ENCODE results near the gene ARID3C. TPM values are rescaled to one million over a fixed set of nuclear protein-coding genes. Genes with fewer than 3 reads are reported as not detected.

Gene ARID3C
- total and polyA plus RNA-seq, 2 experiments from 2014 or later: 0.21 to 0.27 TPM

GRCh38 chr9:34575241-34575640 lies 53.6 kb downstream of the ARID3C start:
- no peaks in the 10 kb centered on the region for H3K36me3 ChIP-seq (replicated peaks; ENCODE audit: insufficient read depth, low read depth)
- no peak for TF ChIP-seq EZH2phosphoT487 (IDR thresholded peaks at IDR 0.05; ENCODE audit: low read depth, severe bottlenecking, unreplicated experiment)
- no peak for TF ChIP-seq CTCF (IDR thresholded peaks at IDR 0.05; ENCODE audit: poor library complexity)
- no peak for TF ChIP-seq EZH2 (IDR thresholded peaks at IDR 0.05; ENCODE audit: borderline replicate concordance)
- no peak overlapping the region for H2AFZ ChIP-seq
- no peaks in the 10 kb centered on the region for H3K9me2 ChIP-seq (replicated peaks; ENCODE audit: insufficient read depth)
- DNase-seq (ENCODE audit: low spot score): no peak
- H3K27ac ChIP-seq: no peak overlapping the region
- no peaks in the 10 kb centered on the region for H4K20me1 ChIP-seq (ENCODE audit: insufficient read depth, poor library complexity, severe bottlenecking)
- H3K9me3 ChIP-seq (ENCODE audit: low read depth): no peaks in the 10 kb centered on the region
- H3K4me2 ChIP-seq: no peak overlapping the region
- H3K79me2 ChIP-seq: no peaks in the 10 kb centered on the region
- H3K4me1 ChIP-seq (ENCODE audit: insufficient read depth): peaks cover 35% of the 10 kb centered on the region
- H3K27me3 ChIP-seq: peaks cover 45% of the 10 kb centered on the region
- H3K4me3 ChIP-seq: no peak overlapping the region
- 53% methylated on average over 8 of the region's 8 CpGs for WGBS (ENCODE audit: low lambda C conversion rate, missing lambda C conversion rate)

DNA sequence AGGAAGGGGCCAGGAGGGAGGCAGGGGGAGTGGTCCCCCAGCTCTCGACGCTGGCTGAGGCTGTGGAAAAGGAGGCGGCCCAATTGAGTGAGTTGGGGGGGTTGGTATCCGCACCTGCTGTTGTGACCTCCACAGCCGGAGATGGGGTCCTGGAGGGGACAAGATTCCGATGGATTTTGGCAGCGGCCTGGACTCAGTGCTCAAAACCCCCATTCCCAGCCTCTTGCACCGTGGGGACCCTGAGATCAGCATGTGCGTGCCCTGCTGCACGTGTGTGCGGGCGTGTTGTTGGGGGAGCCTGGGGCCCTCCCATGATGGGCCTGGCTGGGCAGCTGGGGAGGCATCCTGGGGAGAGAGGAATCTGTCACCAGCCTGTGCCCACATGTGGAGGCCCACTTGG lies 54.3 kb downstream of the ARID3C start:
- peaks cover 32% of the 10 kb centered on the region for H3K4me1 ChIP-seq (ENCODE audit: insufficient read depth)
- H3K9me3 ChIP-seq (ENCODE audit: low read depth): no peaks in the 10 kb centered on the region
- no peak overlapping the region for H3K27ac ChIP-seq
- no peak overlapping the region for H2AFZ ChIP-seq
- H3K4me3 ChIP-seq: no peak overlapping the region
- no peak overlapping the region for H3K4me2 ChIP-seq
- H3K36me3 ChIP-seq (replicated peaks; ENCODE audit: insufficient read depth, low read depth): no peaks in the 10 kb centered on the region
- no peak for DNase-seq (ENCODE audit: low spot score)
- no peaks in the 10 kb centered on the region for H3K9me2 ChIP-seq (replicated peaks; ENCODE audit: insufficient read depth)
- H3K27me3 ChIP-seq: peaks cover 39% of the 10 kb centered on the region
- TF ChIP-seq EZH2 (IDR thresholded peaks at IDR 0.05; ENCODE audit: borderline replicate concordance) (no peak), EZH2phosphoT487 (IDR thresholded peaks at IDR 0.05; ENCODE audit: low read depth, severe bottlenecking, unreplicated experiment) (no peak), CTCF (IDR thresholded peaks at IDR 0.05; ENCODE audit: poor library complexity) (no peak)
- 94% methylated on average over 12 of the region's 12 CpGs for WGBS (ENCODE audit: low lambda C conversion rate, missing lambda C conversion rate)
- no peaks in the 10 kb centered on the region for H4K20me1 ChIP-seq (ENCODE audit: insufficient read depth, poor library complexity, severe bottlenecking)
- H3K79me2 ChIP-seq: no peaks in the 10 kb centered on the region

DNA sequence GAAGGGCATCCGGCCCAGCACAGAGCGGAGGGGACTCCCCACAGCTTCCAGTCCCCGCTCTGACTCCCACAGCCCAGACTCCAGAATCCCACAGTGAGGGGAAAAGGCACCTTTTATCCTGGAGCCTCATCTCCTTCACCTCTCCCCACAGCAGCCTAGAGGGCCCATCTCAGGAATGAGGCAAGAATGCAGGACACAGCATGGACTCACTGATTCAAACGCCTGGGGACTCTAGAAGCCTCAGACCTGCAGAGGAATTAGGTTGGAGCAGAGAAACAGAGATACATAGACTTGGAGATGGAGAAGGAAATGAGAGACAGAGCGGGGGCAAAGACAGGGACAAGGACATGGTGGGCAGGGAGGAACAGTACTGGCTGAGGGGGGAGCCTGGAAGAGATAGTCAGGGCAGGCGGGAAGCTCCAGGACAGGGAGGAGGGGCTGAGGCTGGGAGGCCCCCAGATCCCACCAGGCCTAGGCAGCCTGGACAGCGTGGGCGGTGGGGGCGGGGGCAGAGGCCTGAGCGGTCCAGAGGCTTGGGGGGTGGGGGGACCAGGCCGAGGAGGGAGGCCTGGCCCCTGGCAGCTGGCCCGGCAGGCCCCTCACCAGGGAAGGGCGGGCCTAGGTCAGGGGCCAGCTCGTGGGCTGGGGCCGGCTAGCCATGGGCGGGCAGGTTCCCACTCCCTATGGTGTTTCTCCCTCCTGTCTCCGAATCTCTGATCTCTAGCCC lies 55.1 kb downstream of the ARID3C start:
- Histone ChIP-seq H3K36me3 (replicated peaks; ENCODE audit: insufficient read depth, low read depth) (no peaks in the 10 kb centered on the region), H2AFZ (no peak overlapping the region), H4K20me1 (ENCODE audit: insufficient read depth, poor library complexity, severe bottlenecking) (no peaks in the 10 kb centered on the region), H3K9me3 (ENCODE audit: low read depth) (no peaks in the 10 kb centered on the region), H3K4me2 (no peak overlapping the region), H3K4me3 (no peak overlapping the region), H3K79me2 (no peaks in the 10 kb centered on the region), H3K27ac (no peak overlapping the region), H3K9me2 (replicated peaks; ENCODE audit: insufficient read depth) (no peaks in the 10 kb centered on the region), H3K4me1 (ENCODE audit: insufficient read depth) (peaks cover 23% of the 10 kb centered on the region), H3K27me3 (peaks cover 30% of the 10 kb centered on the region)
- TF ChIP-seq CTCF (IDR thresholded peaks at IDR 0.05; ENCODE audit: poor library complexity) (no peak), EZH2 (IDR thresholded peaks at IDR 0.05; ENCODE audit: borderline replicate concordance) (no peak), EZH2phosphoT487 (IDR thresholded peaks at IDR 0.05; ENCODE audit: low read depth, severe bottlenecking, unreplicated experiment) (no peak)
- DNase-seq (ENCODE audit: low spot score): no peak
- 81% methylated on average over 11 of the region's 17 CpGs for WGBS (ENCODE audit: low lambda C conversion rate, missing lambda C conversion rate)
